Smooth muscle cell of the coronary artery (primary cell): Measurements from ENCODE around the gene ITGAE. TPM values are rescaled to one million over a fixed set of nuclear protein-coding genes. Genes with fewer than 3 reads are reported as not detected.

Experiments
- total RNA-seq: library from RNA; depleted of rRNA; stranded (reverse); fragments of >200 nt; gene quantifications from 2 replicates; pipeline ENCODE4 v1.2.3, GENCODE V29; 2014; ENCODE audit warnings: low replicate concordance

Gene ITGAE, protein sequence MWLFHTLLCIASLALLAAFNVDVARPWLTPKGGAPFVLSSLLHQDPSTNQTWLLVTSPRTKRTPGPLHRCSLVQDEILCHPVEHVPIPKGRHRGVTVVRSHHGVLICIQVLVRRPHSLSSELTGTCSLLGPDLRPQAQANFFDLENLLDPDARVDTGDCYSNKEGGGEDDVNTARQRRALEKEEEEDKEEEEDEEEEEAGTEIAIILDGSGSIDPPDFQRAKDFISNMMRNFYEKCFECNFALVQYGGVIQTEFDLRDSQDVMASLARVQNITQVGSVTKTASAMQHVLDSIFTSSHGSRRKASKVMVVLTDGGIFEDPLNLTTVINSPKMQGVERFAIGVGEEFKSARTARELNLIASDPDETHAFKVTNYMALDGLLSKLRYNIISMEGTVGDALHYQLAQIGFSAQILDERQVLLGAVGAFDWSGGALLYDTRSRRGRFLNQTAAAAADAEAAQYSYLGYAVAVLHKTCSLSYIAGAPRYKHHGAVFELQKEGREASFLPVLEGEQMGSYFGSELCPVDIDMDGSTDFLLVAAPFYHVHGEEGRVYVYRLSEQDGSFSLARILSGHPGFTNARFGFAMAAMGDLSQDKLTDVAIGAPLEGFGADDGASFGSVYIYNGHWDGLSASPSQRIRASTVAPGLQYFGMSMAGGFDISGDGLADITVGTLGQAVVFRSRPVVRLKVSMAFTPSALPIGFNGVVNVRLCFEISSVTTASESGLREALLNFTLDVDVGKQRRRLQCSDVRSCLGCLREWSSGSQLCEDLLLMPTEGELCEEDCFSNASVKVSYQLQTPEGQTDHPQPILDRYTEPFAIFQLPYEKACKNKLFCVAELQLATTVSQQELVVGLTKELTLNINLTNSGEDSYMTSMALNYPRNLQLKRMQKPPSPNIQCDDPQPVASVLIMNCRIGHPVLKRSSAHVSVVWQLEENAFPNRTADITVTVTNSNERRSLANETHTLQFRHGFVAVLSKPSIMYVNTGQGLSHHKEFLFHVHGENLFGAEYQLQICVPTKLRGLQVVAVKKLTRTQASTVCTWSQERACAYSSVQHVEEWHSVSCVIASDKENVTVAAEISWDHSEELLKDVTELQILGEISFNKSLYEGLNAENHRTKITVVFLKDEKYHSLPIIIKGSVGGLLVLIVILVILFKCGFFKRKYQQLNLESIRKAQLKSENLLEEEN
- total RNA-seq, result 15.4 and 23.8 TPM in 2 replicates

DNA sequence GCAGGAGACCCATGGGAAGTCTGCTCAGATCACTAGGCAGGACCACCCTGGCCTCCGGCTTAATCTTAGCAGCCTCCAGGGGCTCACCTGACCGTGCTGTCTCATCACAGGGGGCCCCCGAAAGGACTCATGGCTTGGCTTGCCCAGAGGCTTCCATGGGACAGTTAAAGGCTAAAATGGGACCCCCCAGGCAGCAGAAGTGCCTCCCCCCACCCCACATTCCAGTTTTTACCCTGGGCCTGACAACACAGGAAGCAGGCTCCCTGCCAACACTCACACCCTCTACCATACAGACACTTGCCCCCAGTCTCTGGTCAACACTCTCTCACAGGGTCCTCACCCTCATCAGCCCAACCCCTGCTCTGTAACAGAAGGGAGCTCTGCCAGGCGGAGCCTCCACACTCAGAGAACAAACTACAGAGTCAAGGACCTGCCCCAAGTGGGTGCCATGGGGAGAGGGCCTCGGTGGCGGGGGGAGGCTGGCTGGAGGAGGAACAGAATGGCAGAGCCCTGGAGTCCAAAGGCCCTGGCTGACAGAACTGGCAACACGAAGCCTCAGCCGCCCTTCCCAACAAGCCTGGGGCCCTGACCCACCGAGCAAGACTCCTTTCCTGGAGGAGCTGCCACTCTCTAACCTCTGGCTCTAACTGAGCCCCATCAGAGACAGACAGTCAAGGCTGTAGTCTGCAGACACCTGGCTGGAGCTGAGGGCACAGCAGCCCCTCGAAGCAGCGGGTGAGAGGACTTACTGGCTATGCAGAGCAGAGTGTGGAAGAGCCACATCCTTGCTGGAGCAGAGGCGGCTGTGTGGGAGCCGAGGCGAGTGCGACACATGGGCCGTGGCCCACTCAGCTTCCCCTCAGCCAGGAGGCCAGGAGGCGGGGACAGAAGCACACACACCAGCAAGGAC is at the start of gene ITGAE:
ITGAE (minus strand) TSS at position 827 of the 910 bp plus-strand sequence; CDS start at position 783, 44 bp downstream.

DNA sequence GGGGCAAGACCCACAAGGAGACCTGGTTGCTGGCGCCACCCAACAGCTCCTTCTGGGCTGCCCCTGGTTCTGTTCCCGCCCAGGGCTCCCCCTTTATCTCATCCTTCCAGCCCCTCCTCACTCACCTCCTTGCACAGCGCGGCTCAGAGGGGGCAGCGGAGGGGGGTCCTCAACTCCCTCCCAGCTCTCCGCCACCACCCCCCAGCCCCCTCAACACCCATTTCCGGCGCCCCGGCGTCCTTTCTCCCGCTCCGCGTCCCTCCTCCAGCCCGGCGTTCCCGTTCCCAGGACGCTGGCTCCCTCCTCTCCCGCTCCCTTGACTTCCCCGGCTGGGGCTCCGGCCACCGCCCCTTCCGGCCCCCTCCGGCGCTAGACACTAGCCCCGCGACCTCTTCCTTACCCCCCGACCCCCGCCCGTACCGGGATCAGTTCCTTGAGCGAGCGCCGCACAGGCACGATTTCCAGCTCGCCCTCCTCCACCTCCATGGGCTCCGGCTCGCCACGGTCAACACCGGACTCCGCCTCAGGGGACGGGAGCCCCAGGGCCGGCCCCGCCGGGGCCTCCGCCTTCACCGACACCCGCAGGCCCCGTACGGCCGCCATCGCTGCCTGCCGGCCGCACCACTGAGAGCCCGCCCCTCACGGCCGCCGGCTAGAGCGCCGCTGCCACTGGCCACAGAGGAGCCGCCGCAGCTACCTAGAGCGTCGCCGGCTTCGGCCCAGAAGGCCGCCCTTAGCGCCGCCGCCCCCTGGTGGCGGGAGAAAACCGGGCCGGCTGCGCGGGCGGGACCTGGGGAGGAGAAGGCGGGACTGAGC is 44.8 kb upstream of the ITGAE start, which contains the start of gene NCBP3:
NCBP3 (minus strand) TSS at position 626 of the 816 bp plus-strand sequence; CDS start at position 603, 23 bp downstream.

DNA sequence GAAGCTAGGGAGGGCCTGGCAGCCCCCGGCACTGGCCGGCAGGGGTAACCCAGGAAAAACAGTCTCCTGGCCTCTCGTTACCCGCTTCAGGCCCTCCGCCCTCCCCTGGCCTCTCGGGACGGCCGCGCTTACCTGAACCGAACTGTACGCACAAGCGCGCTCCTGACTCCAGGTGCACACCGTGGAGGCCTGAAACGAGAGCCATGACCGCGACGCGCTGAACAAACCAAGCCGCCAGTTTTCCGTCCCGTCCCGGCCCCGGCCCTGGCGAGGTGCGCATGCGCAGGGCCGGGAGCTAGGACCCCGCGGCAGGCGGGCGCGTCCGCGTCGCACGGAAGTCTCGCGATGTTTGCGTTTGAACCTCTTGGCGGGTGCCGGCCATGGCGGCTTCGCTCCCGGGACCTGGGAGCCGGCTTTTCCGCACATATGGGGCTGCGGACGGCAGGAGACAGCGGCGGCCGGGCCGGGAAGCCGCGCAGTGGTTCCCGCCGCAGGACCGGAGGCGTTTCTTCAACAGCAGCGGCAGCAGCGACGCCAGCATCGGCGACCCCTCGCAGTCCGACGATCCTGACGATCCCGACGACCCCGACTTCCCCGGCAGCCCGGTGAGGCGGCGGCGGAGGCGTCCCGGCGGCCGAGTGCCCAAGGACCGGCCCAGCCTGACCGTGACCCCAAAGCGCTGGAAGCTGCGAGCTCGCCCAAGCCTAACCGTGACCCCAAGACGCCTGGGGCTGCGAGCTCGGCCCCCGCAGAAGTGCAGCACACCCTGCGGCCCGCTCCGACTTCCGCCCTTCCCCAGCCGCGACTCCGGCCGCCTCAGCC is 77.2 kb downstream of the ITGAE start, which contains the start of gene HASPIN:
HASPIN (plus strand) TSS at position 348 of the 822 bp plus-strand sequence; CDS start at position 381, 33 bp downstream.

DNA sequence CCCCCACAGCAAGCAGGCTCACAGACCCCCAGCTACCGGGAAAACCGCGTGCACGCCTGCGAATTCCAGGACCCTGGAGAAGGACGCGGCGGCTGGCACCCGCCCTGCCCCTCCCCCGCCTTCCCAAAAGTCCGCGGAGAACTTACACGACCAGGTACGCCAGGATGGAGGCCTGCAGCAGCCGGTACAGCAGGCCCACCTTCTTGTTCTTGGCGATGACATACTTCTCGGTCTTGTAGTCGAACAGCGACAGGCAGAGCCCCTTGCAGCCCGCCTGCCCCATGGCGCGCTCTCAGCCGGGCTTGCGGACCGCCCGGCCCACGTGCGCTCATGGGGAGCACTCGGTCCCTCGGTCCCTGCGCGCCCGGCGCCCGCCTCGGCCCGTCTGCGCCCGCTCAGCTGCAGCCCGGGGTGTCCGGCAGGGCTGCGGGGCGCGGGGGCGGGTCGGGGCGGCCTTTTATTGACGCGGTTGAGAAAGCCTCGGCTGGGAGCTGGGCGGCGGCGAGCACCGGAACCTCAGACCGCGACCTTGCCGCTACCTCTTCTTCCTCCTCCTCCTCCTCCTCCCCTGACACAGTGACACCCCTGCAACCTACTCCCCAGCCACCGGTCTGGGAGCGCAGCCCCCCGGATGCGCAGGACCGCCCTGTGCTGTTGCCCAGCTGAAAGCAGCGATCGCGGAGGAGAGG is 105.1 kb downstream of the ITGAE start, which contains the start of gene P2RX5:
P2RX5 (minus strand) TSS at position 433 of the 689 bp plus-strand sequence; CDS start at position 283, 150 bp downstream.

DNA sequence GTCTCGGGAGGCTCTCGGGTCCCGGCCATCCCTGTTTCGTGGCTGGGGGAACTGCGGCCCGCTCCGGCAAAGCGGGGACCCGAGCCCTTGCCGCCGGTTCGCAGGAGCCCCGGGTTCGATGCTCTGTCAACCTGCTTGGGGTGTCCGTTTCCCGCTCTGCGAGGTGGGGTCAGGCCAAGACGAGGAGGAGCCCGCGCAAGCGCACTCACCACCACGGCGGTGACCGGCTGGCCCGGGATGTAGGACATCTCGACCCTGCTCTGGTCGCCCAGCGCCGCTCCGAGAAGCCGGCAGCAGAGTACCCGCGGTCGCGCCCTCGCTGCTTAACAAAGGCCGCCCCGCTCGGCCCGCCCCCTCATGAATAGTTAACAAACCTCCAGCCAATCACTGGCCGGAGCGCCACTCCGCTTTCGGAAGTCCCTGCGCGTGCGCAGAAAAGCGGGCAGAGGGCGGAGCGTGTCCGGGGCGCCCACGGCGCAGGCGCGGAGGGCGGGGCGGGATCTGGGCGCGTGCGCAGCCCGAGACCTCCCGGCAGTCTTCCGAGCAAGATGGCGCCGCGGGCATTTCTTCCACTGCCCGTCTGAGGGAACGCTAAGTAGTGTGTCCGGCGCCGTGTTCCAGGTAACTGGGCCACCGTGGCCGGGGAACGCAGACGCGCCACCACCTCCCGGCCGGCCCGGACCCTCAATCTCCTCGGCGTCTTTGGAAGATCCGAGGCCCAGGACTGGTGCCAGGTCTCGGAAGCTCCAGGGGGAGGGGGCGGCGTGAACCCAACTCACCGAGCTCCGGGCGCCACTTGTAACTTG is 132.5 kb downstream of the ITGAE start, which contains the start of the genes EMC6 and TAX1BP3:
EMC6 (plus strand) TSS at position 534 of the 806 bp plus-strand sequence. CDS start 335 bp downstream, outside the sequence.
TAX1BP3 (minus strand) TSS at position 300 of the 806 bp plus-strand sequence; CDS start at position 248, 52 bp downstream.

Other genes with a start within 250 kb of the ITGAE start
- 0.23 and 1.8 TPM in 2 replicates for gene TRPV3, start 243.4 kb downstream of the ITGAE start, total RNA-seq
- gene TRPV1, start 191.8 kb downstream of the ITGAE start, total RNA-seq, result 0.60 and 1.8 TPM in 2 replicates
- gene SHPK, start 164.9 kb downstream of the ITGAE start, total RNA-seq, result 10.4 and 11.6 TPM in 2 replicates
- gene CTNS, start 164.4 kb downstream of the ITGAE start, total RNA-seq, result 14.7 and 18.4 TPM in 2 replicates
- gene TAX1BP3, start 132.6 kb downstream of the ITGAE start, total RNA-seq, result 81.9 and 210 TPM in 2 replicates
- gene EMC6, start 132.4 kb downstream of the ITGAE start, total RNA-seq, result 4.9 and 18.9 TPM in 2 replicates
- 0.38 TPM in 1 of 2 replicates, not detected in the other for gene P2RX5, start 105.0 kb downstream of the ITGAE start, total RNA-seq
- 0.23 and 1.8 TPM in 2 replicates for gene HASPIN, start 77.3 kb downstream of the ITGAE start, total RNA-seq
- 10.5 and 15.7 TPM in 2 replicates for gene NCBP3, start 45.1 kb upstream of the ITGAE start, total RNA-seq
- 2.3 and 5.6 TPM in 2 replicates for gene CAMKK1, start 91.9 kb upstream of the ITGAE start, total RNA-seq
- gene P2RX1, start 115.3 kb upstream of the ITGAE start, total RNA-seq, result under 0.01 and 1.3 TPM in 2 replicates
- 2.6 and 2.7 TPM in 2 replicates for gene ATP2A3, start 163.2 kb upstream of the ITGAE start, total RNA-seq